Pancreas (tissue), 10 donors: ENCODE measurements around the gene CCDC69. TPM values are rescaled to one million over a fixed set of nuclear protein-coding genes. Genes with fewer than 3 reads are reported as not detected.

Source experiments
- ATAC-seq, 4 donors: fragments of 200-7000 bp; cut with Tn5 transposase; one replicate each; pipeline versions ENCODE4 v1.8.0 to v1.9.1; 2020; ENCODE audit warnings: mild to moderate bottlenecking in 4 of 4, moderate library complexity in 4 of 4
- DNase-seq, 6 donors: peaks; one replicate each; pipeline ENCODE4 v3.0.0-alpha.2; 2020
- FAIRE-seq: peaks from 2 replicates; lab custom pipeline; 2012; peaks lifted over from hg19 to GRCh38; lab: Jason Lieb, UNC
- H3K27ac ChIP-seq, 4 donors: fragments of 200-600 bp; sonication (generic); 1 replicate in 3 of 4; 2 replicates in 1 of 4; pipeline versions ENCODE4 v1.5.0 to v1.8.0; 2020
- H3K27me3 ChIP-seq, 4 donors: fragments of 200-600 bp; one replicate each; pipeline ENCODE4 v1.8.0; 2021
- H3K36me3 ChIP-seq, 3 donors: fragments of 200-600 bp; sonication (generic) in 1 of 3; one replicate each; pipeline versions ENCODE4 v1.5.0 to v1.8.0; 2020 to 2021
- H3K4me1 ChIP-seq, 3 donors: fragments of 200-600 bp; one replicate each; pipeline ENCODE4 v1.8.0; 2021
- H3K4me3 ChIP-seq, 4 donors: fragments of 200-600 bp; sonication (generic) in 2 of 4; one replicate each; pipeline versions ENCODE4 v1.5.0 to v1.8.0; 2020 to 2021
- H3K9me3 ChIP-seq, 4 donors: fragments of 200-600 bp; one replicate each; pipeline ENCODE4 v1.8.0; 2021
- WGBS, 2 donors: extraction: QIAGEN DNeasy Blood & Tissue Kit; methylation state at CpG; one replicate each; pipeline ENCODE4 v1.1.7; 2013; 5-methylcytosine and 5-hydroxymethylcytosine counted together
- intact Hi-C, 3 donors: fragments of 100-400 bp; cut with DNase I; formaldehyde crosslinking; loops; one replicate each; pipeline versions ENCODE4 v1.11.1 to v1.14.2; 2022
- polyA plus RNA-seq, 2 donors: library from polyadenylated mRNA; stranded (reverse); fragments of 200-250 nt; gene quantifications; one replicate each; pipeline ENCODE4 v1.2.3, GENCODE V29; 2013
- total RNA-seq, 6 donors: library from RNA; stranded (reverse); fragmentation: NEBNext Ultra II Directional in 4 of 6; extraction: Animal tissue kit (Norgen Biotek cat#: 25700) in 4 of 6; gene quantifications; one replicate each; pipeline versions ENCODE4 v1.2.1 to v1.2.4, GENCODE V29; 2021 to 2023
- TF ChIP-seq, protein P1 (sequence below), 4 donors: fragments of 200-600 bp; sonication (generic) in 3 of 4; IDR thresholded peaks; one replicate each; pipeline versions ENCODE4 v1.5.0 to v1.8.0; 2021; ENCODE audit warnings: antibody characterized with exemption in 4 of 4
- donor health status: healthy with polysubstance abuse.
- donor health status: DM: no; HTN: no; CAD: no; lungs with moderate emphysema.
- donor health status: DM: no; HTN: no; CAD: no.
- donor health status: control.
- donor health status: control.
- donor health status: Bipolar disorder and iron deficiency.
- donor health status: DM: yes; HTN: yes; CAD: no.
- donor health status: DM: no; HTN: no; CAD: no.
- donor health status: DM: no; HTN: no; CAD: no.
- donor health status: DM: yes; HTN: yes; CAD: no.

The CCDC69 gene
- total and polyA plus RNA-seq, 8 donors, result 8.1 to 29.4 (median 20.4) TPM

DNA sequence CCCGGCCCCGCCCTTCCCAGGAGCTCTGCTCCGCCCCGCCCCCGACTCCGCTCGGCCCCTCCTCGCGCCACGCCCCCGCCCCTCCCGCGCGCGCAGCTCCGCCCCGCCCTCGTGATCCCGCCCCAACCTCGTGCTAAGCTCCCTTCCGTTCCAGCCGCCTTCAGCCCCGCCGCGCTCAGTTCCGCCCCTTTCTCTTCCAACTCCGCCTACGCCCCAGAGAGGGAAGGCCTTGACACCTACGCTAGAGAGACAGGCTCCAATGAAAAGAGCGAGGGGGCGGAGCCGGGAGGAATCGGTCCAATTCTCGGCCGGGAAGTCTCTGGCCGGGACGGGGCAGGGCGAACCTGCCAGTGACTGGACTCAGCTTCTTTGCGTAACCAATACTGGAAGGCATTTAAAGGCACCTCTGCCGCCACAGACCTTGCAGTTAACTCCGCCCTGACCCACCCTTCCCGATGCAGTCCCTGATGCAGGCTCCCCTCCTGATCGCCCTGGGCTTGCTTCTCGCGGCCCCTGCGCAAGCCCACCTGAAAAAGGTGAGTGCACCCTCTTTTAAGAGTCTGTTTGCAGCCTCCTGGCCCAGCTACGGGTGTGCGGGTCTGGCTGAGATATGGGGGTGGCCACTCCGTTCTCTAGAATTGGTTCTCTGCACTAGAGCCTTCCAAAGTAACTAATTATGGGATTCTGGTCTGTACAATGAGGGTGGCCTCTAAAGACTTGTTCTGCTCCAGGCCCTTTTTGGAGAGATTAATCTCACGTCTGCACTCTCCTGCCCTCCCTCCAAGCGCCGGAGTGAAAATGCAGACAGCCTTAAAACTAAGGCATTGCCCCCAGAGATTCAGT is 29.1 kb upstream of the CCDC69 start, which contains the start of gene GM2A:
TSS of gene GM2A (plus strand) at position 424 of the 843 bp plus-strand sequence. CDS start at position 456, 32 bp downstream.
- FAIRE-seq (peak; percentile 89), DNase-seq (peak; percentile 98 to 100 (median 100)), ATAC-seq (peak; percentile 89 to 97 (median 96))
- 0 to 1% methylated on average over 33 to 52 of the region's 52 CpGs for WGBS, 2 donors
- Histone ChIP-seq H3K27me3 (no peaks in the 10 kb centered on the region), H3K36me3 (no peaks in the 10 kb centered on the region), H3K9me3 (no peaks in the 10 kb centered on the region), H3K27ac (peak within 1 kb of the TSS in 3 of 4 donors; percentile 23 to 72 (median 46)), H3K4me1 (peaks cover 0 to 8% (median 7%) of the 10 kb centered on the region in 3 donors), H3K4me3 (peak within 1 kb of the TSS; percentile 51 to 79 (median 63))
- TF ChIP-seq, protein P1, sequence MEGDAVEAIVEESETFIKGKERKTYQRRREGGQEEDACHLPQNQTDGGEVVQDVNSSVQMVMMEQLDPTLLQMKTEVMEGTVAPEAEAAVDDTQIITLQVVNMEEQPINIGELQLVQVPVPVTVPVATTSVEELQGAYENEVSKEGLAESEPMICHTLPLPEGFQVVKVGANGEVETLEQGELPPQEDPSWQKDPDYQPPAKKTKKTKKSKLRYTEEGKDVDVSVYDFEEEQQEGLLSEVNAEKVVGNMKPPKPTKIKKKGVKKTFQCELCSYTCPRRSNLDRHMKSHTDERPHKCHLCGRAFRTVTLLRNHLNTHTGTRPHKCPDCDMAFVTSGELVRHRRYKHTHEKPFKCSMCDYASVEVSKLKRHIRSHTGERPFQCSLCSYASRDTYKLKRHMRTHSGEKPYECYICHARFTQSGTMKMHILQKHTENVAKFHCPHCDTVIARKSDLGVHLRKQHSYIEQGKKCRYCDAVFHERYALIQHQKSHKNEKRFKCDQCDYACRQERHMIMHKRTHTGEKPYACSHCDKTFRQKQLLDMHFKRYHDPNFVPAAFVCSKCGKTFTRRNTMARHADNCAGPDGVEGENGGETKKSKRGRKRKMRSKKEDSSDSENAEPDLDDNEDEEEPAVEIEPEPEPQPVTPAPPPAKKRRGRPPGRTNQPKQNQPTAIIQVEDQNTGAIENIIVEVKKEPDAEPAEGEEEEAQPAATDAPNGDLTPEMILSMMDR (IDR thresholded peaks at IDR 0.05), result no peak
- intact Hi-C loops, result no loop called here

DNA sequence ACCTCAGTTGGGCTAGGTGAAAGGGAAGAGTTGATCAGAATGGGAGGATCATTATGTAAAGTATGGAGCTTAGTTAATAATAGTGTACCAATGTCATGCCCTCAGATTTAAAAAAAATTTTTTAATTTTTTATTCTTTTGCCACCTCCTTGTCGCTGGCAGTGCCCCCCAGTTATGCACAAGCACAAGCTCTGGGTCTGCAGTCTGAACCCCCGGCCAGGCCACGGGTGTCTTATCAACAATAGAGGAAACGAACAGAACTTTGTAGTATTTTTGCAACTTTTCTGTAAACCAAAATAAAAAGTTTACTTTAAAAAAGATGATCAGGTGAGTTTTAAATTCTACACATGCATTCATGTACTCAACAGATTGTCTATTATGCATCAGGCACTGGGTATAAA is 27.7 kb upstream of the CCDC69 start:
- no peak for FAIRE-seq
- intact Hi-C loops, result no loop called here

GRCh38 chr5:151251001-151251551 is 27.2 kb upstream of the CCDC69 start:
- Histone ChIP-seq H3K9me3 (no peaks in the 10 kb centered on the region), H3K27me3 (no peaks in the 10 kb centered on the region), H3K27ac (no peak overlapping the region), H3K4me1 (peaks cover 0 to 8% (median 7%) of the 10 kb centered on the region in 3 donors), H3K36me3 (no peaks in the 10 kb centered on the region), H3K4me3 (no peak overlapping the region)
- 63 to 65% methylated on average over 5 of the region's 5 CpGs for WGBS, 2 donors
- TF ChIP-seq, protein P1 (IDR thresholded peaks at IDR 0.05), result no peak
- DNase-seq, result no peak
- FAIRE-seq, result no peak
- no peak for ATAC-seq
- intact Hi-C loops, result no loop called here

More for the DNA sequence above, 27.7 kb upstream of the CCDC69 start:
- no peak for ATAC-seq
- no peaks in the 10 kb centered on the region for H3K27me3 ChIP-seq
- H3K4me3 ChIP-seq, result peak overlapping the region in 1 of 4 donors; percentile 50
- no peak for DNase-seq
- WGBS, 2 donors, result 94% methylated on average over 4 of the region's 4 CpGs
- H3K4me1 ChIP-seq, result peaks cover 0 to 8% (median 7%) of the 10 kb centered on the region in 3 donors
- no peaks in the 10 kb centered on the region for H3K36me3 ChIP-seq
- no peaks in the 10 kb centered on the region for H3K9me3 ChIP-seq
- TF ChIP-seq, protein P1 (IDR thresholded peaks at IDR 0.05), result no peak
- H3K27ac ChIP-seq, result no peak overlapping the region

- Histone ChIP-seq H3K4me1 (peaks cover 0 to 8% (median 7%) of the 10 kb centered on the region in 3 donors), H3K4me3 (no peak overlapping the region), H3K27me3 (no peaks in the 10 kb centered on the region), H3K9me3 (no peaks in the 10 kb centered on the region), H3K27ac (no peak overlapping the region), H3K36me3 (no peaks in the 10 kb centered on the region)
- WGBS, 2 donors, result 87 to 89% methylated on average over 10 of the region's 10 CpGs
- intact Hi-C loops, result no loop called here
- DNase-seq, result no peak
- no peak for ATAC-seq
- no peak for FAIRE-seq
- TF ChIP-seq, protein P1 (IDR thresholded peaks at IDR 0.05), result no peak
These were observed 26.6 kb upstream of the CCDC69 start for GRCh38 chr5:151250346-151251000.
